Transverse colon (tissue), 4 donors: ENCODE results near the gene DEFB132. TPM values are rescaled to one million over a fixed set of nuclear protein-coding genes. Genes with fewer than 3 reads are reported as not detected.
"Not testable (repeated sequence)": the region's sequence is repeated elsewhere in the genome, so short reads cannot be mapped to it uniquely, and the experiment has no call there.

Source experiments
- DNase-seq: peaks from one replicate; pipeline ENCODE4 v3.0.0-alpha.2; 2019
- H3K27ac ChIP-seq, 4 donors: fragments of 200-600 bp; sonication (generic); 2 replicates each; pipeline ENCODE4 v1.5.1; 2016 to 2018; ENCODE audit warnings: inconsistent platforms in 4 of 4
- H3K27me3 ChIP-seq: fragments of 200-600 bp; sonication (generic); 2 replicates; pipeline ENCODE4 v1.5.1; 2017; ENCODE audit warnings: inconsistent platforms
- H3K36me3 ChIP-seq, 4 donors: fragments of 200-600 bp; sonication (generic); 2 replicates each; pipeline ENCODE4 v1.5.1; 2017 to 2019; ENCODE audit warnings: inconsistent platforms in 4 of 4
- H3K4me1 ChIP-seq, 4 donors: fragments of 200-600 bp; sonication (generic); 2 replicates each; pipeline ENCODE4 v1.5.1; 2017 to 2020; ENCODE audit warnings: inconsistent platforms in 4 of 4
- H3K4me3 ChIP-seq, 4 donors: fragments of 200-600 bp; sonication (generic); 1 replicate in 1 of 4; 2 replicates in 3 of 4; pipeline versions ENCODE4 v1.5.1 to v1.6.1; 2017 to 2019; ENCODE audit warnings: inconsistent platforms in 4 of 4
- H3K9me3 ChIP-seq, 2 donors: fragments of 200-600 bp; sonication (generic); 2 replicates each; pipeline ENCODE4 v1.5.1; 2017 to 2019; ENCODE audit warnings: inconsistent platforms in 2 of 2
- EP300 ChIP-seq: sonication (generic); formaldehyde crosslinking; IDR thresholded peaks from one replicate; pipeline ENCODE4 v1.6.1; 2017; ENCODE audit warnings: antibody characterized with exemption, low read depth
- POLR2A ChIP-seq: fragments of 450-650 bp; IDR thresholded peaks from one replicate; pipeline ENCODE4 v1.6.1; 2016; ENCODE audit warnings: antibody characterized with exemption, mild to moderate bottlenecking, moderate library complexity
- POLR2AphosphoS5 ChIP-seq, 3 donors: sonication (generic); formaldehyde crosslinking; IDR thresholded peaks; one replicate each; pipeline ENCODE4 v1.6.1; 2016; ENCODE audit warnings: antibody characterized with exemption in 3 of 3
- WGBS, 2 donors: methylation state at CpG; one replicate each; pipeline ENCODE4 v1.1.5; 2018; ENCODE audit warnings: low coverage in 1 of 2; 5-methylcytosine and 5-hydroxymethylcytosine counted together
- in situ Hi-C, 4 donors: fragments of 200-750 bp; cut with MboI; loops; one replicate each; pipeline versions ENCODE4 v1.15.0 to v1.15.1; 2017; ENCODE audit warnings: low sequenced_read_pairs in 3 of 4, low pct_ligation_motif_present in 1 of 4, low pct_unique_long_range_greater_than_20kb in 1 of 4
- intact Hi-C: fragments of 100-400 bp; cut with DNase I; formaldehyde crosslinking; loops from one replicate; pipeline ENCODE4 v1.15.1; 2023; ENCODE audit warnings: low total_unique reads
- total RNA-seq, 4 donors: library from RNA; depleted of rRNA; stranded (reverse); fragments of >200 nt; gene quantifications; one replicate each; pipeline ENCODE4 v1.1.0, GENCODE V29; 2016
- TF ChIP-seq, protein P1 (sequence below), 5 experiments: fragments of 200-600 bp in 3 of 5; fragments of 450-650 bp in 2 of 5; sonication (generic) in 3 of 5; IDR thresholded peaks; 1 replicate in 2 of 5; 2 replicates in 3 of 5; pipeline ENCODE4 v1.5.1; 2016 to 2017; ENCODE audit warnings: antibody characterized with exemption in 5 of 5, inconsistent platforms in 3 of 5, mild to moderate bottlenecking in 2 of 5, moderate library complexity in 1 of 5

Gene DEFB132
- total RNA-seq, 4 donors from 2014 or later, result not detected

DNA sequence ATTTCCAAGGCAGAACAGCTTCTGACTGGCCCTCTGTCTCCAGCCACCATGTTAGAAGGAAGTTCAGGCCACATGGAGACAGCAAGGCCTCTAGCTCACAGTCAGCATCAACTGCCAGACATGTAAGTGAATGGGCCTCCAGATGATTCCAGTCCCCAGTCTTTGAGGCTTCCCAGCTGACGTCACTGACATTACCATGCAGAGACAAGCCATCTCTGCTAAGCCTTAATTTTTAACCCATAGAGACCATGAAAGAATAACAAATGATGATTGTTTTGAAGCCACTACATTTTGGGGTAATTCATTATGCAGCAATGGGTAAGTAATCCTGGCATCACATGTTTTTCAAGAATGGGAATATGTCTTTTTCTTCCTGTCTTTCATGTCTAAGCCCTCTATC lies 41.7 kb upstream of the DEFB132 start:
- Histone ChIP-seq H3K27ac (no peak overlapping the region), H3K27me3 (peaks cover 30% of the 10 kb centered on the region), H3K36me3 (no peaks in the 10 kb centered on the region), H3K4me3 (no peak overlapping the region), H3K4me1 (no peaks in the 10 kb centered on the region), H3K9me3 (no peaks in the 10 kb centered on the region)
- in situ Hi-C loops (no loop called here), intact Hi-C loops (no loop called here)
- DNase-seq, result no peak
- 85% methylated on average over 1 of the region's 1 CpG; no CpG with 5 or more reads in 1 of the 2 donors for WGBS, 2 donors
- no peak for TF ChIP-seq POLR2A
- TF ChIP-seq, protein P1, sequence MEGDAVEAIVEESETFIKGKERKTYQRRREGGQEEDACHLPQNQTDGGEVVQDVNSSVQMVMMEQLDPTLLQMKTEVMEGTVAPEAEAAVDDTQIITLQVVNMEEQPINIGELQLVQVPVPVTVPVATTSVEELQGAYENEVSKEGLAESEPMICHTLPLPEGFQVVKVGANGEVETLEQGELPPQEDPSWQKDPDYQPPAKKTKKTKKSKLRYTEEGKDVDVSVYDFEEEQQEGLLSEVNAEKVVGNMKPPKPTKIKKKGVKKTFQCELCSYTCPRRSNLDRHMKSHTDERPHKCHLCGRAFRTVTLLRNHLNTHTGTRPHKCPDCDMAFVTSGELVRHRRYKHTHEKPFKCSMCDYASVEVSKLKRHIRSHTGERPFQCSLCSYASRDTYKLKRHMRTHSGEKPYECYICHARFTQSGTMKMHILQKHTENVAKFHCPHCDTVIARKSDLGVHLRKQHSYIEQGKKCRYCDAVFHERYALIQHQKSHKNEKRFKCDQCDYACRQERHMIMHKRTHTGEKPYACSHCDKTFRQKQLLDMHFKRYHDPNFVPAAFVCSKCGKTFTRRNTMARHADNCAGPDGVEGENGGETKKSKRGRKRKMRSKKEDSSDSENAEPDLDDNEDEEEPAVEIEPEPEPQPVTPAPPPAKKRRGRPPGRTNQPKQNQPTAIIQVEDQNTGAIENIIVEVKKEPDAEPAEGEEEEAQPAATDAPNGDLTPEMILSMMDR (IDR thresholded peaks at IDR 0.05), result no peak
- TF ChIP-seq POLR2AphosphoS5 (IDR thresholded peaks at IDR 0.05), result no peak
- no peak for TF ChIP-seq EP300

DNA sequence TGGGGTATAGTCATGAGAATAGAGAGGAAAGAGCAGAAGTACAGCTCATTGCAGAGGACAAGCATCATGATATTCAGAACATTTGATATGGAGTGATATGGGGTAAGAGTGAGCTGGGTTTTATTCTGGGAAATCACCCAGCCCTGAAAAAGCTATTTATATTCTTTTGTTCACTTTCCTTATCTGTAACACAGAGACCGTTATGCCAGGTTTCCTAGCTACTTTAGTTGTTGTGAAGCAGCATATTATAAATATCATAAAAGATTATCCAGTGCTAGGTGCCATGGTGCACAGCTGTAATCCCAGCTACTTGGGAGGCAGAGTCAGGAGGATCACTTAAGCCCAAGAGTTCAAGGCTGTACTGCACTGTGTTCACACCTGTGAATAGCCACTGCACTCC lies 40.3 kb upstream of the DEFB132 start:
- Histone ChIP-seq H3K27ac (no peak overlapping the region), H3K9me3 (no peaks in the 10 kb centered on the region), H3K4me1 (no peaks in the 10 kb centered on the region), H3K36me3 (no peaks in the 10 kb centered on the region), H3K27me3 (peaks cover 44% of the 10 kb centered on the region), H3K4me3 (no peak overlapping the region)
- intact Hi-C loops, result no loop called here
- in situ Hi-C loops, result no loop called here
- no peak for DNase-seq
- no peak for TF ChIP-seq POLR2A
- no peak for TF ChIP-seq POLR2AphosphoS5 (IDR thresholded peaks at IDR 0.05)
- TF ChIP-seq, protein P1 (IDR thresholded peaks at IDR 0.05), result no peak
- TF ChIP-seq EP300, result no peak
- WGBS, 2 donors, result 58 to 63% methylated on average over 1 of the region's 1 CpG

DNA sequence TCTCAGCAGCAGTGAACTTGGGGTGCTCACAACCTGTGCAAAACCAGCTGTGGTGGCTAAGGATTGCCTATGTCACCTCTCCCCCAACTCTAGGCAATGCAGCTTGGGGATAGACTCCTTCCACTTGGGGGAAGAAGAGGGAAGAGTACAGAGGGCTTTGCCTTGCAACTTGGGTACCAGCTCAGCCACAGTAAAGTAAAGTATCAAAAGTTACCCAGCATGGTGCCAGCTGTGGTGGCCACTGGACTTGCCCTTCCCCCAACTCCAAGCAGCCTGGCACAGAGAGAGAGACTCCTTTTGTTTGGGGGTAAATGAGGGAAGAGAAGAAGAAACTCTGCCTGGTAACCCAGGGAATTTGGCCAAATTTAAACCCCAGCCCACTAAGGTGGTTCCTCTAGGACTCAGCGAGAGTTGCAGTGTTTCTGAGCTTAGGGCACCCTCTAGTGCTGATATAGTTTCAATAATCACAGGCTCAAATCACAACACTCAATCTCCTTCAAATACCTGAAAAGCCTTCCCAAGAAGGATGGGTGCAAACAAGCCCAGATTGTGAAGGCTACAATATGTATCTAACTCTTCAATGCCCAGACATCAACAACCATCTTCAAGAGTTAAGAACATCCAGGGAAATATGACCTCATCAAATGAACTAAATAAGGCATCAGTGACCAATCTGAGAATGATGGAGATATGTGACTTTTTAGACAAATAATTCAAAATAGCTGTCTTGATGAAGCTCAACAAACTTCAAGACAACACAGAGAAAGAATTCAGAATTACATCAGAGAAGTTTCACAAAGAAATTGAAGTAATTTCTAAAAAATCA lies 38.0 kb upstream of the DEFB132 start:
- no peak for DNase-seq
- 0% methylated on average over 1 of the region's 1 CpG; no CpG with 5 or more reads in 1 of the 2 donors for WGBS, 2 donors
- in situ Hi-C loops, result no loop called here

DNA sequence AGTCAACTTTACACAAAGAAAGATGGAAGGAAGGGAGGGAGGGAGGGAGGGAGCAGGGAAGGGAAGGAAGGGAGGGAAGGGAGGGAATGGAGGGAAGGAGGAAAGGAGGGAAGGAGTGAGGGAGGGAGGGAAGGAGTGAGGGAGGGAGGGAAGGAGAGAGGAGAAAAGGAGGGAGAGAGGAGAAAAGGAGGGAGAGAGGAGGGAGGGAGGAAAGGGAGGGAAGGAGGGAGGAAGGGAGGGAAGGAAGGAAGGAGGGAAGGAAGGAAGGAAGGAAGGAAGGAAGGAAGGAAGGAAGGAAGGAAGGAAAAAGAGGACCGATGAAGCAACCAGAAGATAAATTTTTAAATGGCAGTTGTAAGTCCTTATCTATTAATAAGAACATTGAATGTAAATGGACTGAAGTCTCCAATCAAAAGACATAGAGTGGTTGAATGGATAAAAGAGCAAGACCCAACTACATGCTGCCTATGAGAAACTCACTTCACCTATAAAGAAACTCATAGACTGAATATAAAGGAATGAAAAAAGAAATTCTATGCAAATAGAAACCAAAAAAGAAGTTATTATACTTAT lies 36.2 kb upstream of the DEFB132 start:
- H3K4me3 ChIP-seq, result no peak overlapping the region
- in situ Hi-C loops (no loop called here), intact Hi-C loops (no loop called here)
- no peaks in the 10 kb centered on the region for H3K4me1 ChIP-seq
- H3K36me3 ChIP-seq, result no peaks in the 10 kb centered on the region
- peaks cover 51% of the 10 kb centered on the region for H3K27me3 ChIP-seq
- WGBS, 2 donors, result 56 to 93% methylated on average over 1 of the region's 1 CpG
- no peak for DNase-seq
- H3K27ac ChIP-seq, result no peak overlapping the region
- no peaks in the 10 kb centered on the region for H3K9me3 ChIP-seq
- no peak for TF ChIP-seq POLR2A
- no peak for TF ChIP-seq EP300
- no peak for TF ChIP-seq POLR2AphosphoS5 (IDR thresholded peaks at IDR 0.05)
- TF ChIP-seq, protein P1 (IDR thresholded peaks at IDR 0.05), result no peak

More for the DNA sequence above, 38.0 kb upstream of the DEFB132 start:
- Histone ChIP-seq H3K9me3 (no peaks in the 10 kb centered on the region), H3K27ac (no peak overlapping the region), H3K4me1 (no peaks in the 10 kb centered on the region), H3K27me3 (peaks cover 51% of the 10 kb centered on the region), H3K4me3 (no peak overlapping the region), H3K36me3 (no peaks in the 10 kb centered on the region)
- TF ChIP-seq POLR2AphosphoS5 (IDR thresholded peaks at IDR 0.05), result no peak
- intact Hi-C loops, result no loop called here

DNA sequence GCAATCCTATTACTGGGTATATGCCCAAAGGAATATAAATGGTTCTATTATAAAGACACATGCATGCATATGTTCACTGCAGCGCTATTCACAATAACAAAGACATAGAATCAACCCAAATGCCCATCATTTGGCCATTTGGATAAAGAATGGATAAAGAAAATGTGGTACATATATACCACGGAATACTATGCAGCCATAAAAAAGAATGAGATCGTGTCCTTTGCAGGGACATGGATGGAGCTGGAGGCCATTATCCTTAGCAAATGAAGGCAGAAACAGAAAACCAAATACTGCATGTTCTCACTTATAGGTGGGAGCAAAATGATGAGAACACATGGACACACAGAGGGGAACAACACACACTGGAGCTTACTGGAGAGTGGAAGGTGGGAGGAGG lies 31.6 kb upstream of the DEFB132 start:
- H3K4me1 ChIP-seq, intact Hi-C loops, in situ Hi-C loops, H3K27ac ChIP-seq, H3K4me3 ChIP-seq, H3K9me3 ChIP-seq, H3K36me3 ChIP-seq, DNase-seq: not testable (repeated sequence)
- 69 to 80% methylated on average over 3 of the region's 3 CpGs for WGBS, 2 donors
- peaks cover 22% of the 10 kb centered on the region for H3K27me3 ChIP-seq
